ENCODE data around the gene POLN. TPM values are rescaled to one million over a fixed set of nuclear protein-coding genes. Genes with fewer than 3 reads are reported as not detected.

POLN gene
- total RNA-seq, 1 donor from 2014 or later: 2.0 TPM

GRCh38 chr4:2083116-2083825, 158.7 kb downstream of the POLN start:
- ATAC-seq (no peak), DNase-seq (ENCODE audit: missing footprints) (peak; percentile 7)
- intact Hi-C loops (cut with DNase I): no loop called here

- DNase-seq (ENCODE audit: missing footprints) (no peak), ATAC-seq (no peak)
- intact Hi-C loops (cut with DNase I): no loop called here
Observed at GRCh38 chr4:2082627-2083026, 159.3 kb downstream of the POLN start.

GRCh38 chr4:2082118-2082517, 159.8 kb downstream of the POLN start:
- intact Hi-C loops (cut with DNase I): no loop called here
- ATAC-seq: no peak
- no peak for DNase-seq (ENCODE audit: missing footprints)

- ATAC-seq: no peak
- intact Hi-C loops (cut with DNase I): no loop called here
Observed at GRCh38 chr4:2081540-2081939, 160.4 kb downstream of the POLN start.

GRCh38 chr4:2080429-2081300, 161.3 kb downstream of the POLN start:
- peak; percentile 27 for ATAC-seq

More at GRCh38 chr4:2081540-2081939, 160.4 kb downstream of the POLN start:
- DNase-seq (ENCODE audit: missing footprints): no peak

GRCh38 chr4:2079926-2080325, 162.0 kb downstream of the POLN start:
- DNase-seq (ENCODE audit: missing footprints) (no peak), ATAC-seq (no peak)
- intact Hi-C loops (cut with DNase I): no loop called here

More at GRCh38 chr4:2080429-2081300, 161.3 kb downstream of the POLN start:
- intact Hi-C loops (cut with DNase I): no loop called here
- DNase-seq (ENCODE audit: missing footprints): no peak

GRCh38 chr4:2079006-2079405, 162.9 kb downstream of the POLN start:
- no peak for DNase-seq (ENCODE audit: missing footprints)
- no peak for ATAC-seq
- intact Hi-C loops (cut with DNase I): no loop called here

GRCh38 chr4:2078584-2078983, 163.3 kb downstream of the POLN start:
- DNase-seq (ENCODE audit: missing footprints) (no peak), ATAC-seq (no peak)
- intact Hi-C loops (cut with DNase I): no loop called here

GRCh38 chr4:2077537-2078460, 164.1 kb downstream of the POLN start:
- intact Hi-C loops (cut with DNase I): no loop called here
- ATAC-seq: no peak
- DNase-seq (ENCODE audit: missing footprints): no peak

GRCh38 chr4:2076908-2077536, 164.9 kb downstream of the POLN start:
- intact Hi-C loops (cut with DNase I): no loop called here
- DNase-seq (ENCODE audit: missing footprints): no peak
- no peak for ATAC-seq

- intact Hi-C loops (cut with DNase I): no loop called here
- ATAC-seq: no peak
Observed at GRCh38 chr4:2075987-2076907, 165.7 kb downstream of the POLN start.

GRCh38 chr4:2075171-2075986, 166.5 kb downstream of the POLN start:
- intact Hi-C loops (cut with DNase I): no loop called here
- no peak for DNase-seq (ENCODE audit: missing footprints)
- no peak for ATAC-seq

More at GRCh38 chr4:2075987-2076907, 165.7 kb downstream of the POLN start:
- DNase-seq (ENCODE audit: missing footprints): no peak

GRCh38 chr4:2074588-2074987, 167.3 kb downstream of the POLN start:
- ATAC-seq (no peak), DNase-seq (ENCODE audit: missing footprints) (no peak)
- intact Hi-C loops (cut with DNase I): no loop called here

- intact Hi-C loops (cut with DNase I): no loop called here
- peak; percentile 41 for DNase-seq (ENCODE audit: missing footprints)
- no peak for ATAC-seq
Observed at GRCh38 chr4:2073808-2074481, 168.0 kb downstream of the POLN start.

- DNase-seq (ENCODE audit: missing footprints) (peak; percentile 64), ATAC-seq (no peak)
Observed at GRCh38 chr4:2072971-2073807, 168.7 kb downstream of the POLN start.

More at GRCh38 chr4:2072971-2073807, 168.7 kb downstream of the POLN start:
- intact Hi-C loops (cut with DNase I): no loop called here
